Sciatic nerve (tissue), 2 donors: ENCODE data around the gene DCN. TPM values are rescaled to one million over a fixed set of nuclear protein-coding genes. Genes with fewer than 3 reads are reported as not detected.
A peak's percentile ranks its signal among the peaks of the same experiment; 100 is the strongest.

ENCODE experiments used
- ATAC-seq: fragments of 200-7000 bp; cut with Tn5 transposase; one replicate; pipeline ENCODE4 v1.9.1; 2020; ENCODE audit warnings: mild to moderate bottlenecking, moderate library complexity
- DNase-seq: peaks from one replicate; pipeline ENCODE4 v3.0.0-alpha.2; 2020; ENCODE audit warnings: low spot score
- intact Hi-C: fragments of 100-400 bp; cut with DNase I; formaldehyde crosslinking; loops from one replicate; pipeline ENCODE4 v1.14.2; 2022
- total RNA-seq: library from RNA; stranded (reverse); fragmentation: NEBNext Ultra II Directional; extraction: Animal tissue kit (Norgen Biotek cat#: 25700); gene quantifications from one replicate; pipeline ENCODE4 v1.2.1, GENCODE V29; 2021
- donor health status: DM: no; HTN: no; CAD: no.
- donor health status: DM: no; HTN: no; CAD: no.

DCN gene
- total RNA-seq, 1 donor from 2014 or later: 2,017 TPM

- intact Hi-C loops: no loop called here
- DNase-seq: no peak
- no peak for ATAC-seq
These were observed 72.2 kb downstream of the DCN start for GRCh38 chr12:91110311-91110924.

- DNase-seq (no peak), ATAC-seq (no peak)
- intact Hi-C loops: loop anchor here (5.0 kb wide), 1 partner anchor 998 kb away; no protein-coding TSS in a partner anchor
These were observed 72.9 kb downstream of the DCN start for GRCh38 chr12:91109581-91110310.

GRCh38 chr12:91109148-91109564 lies 73.5 kb downstream of the DCN start:
- intact Hi-C loops: loop anchor here (5.0 kb wide), 1 partner anchor 998 kb away; no protein-coding TSS in a partner anchor
- DNase-seq: peak; percentile 90
- ATAC-seq: peak; percentile 87

- ATAC-seq: no peak
- no peak for DNase-seq
- intact Hi-C loops: loop anchor here (5.0 kb wide), 1 partner anchor 999 kb away; no protein-coding TSS in a partner anchor
These were observed 74.3 kb downstream of the DCN start for GRCh38 chr12:91108196-91108755.

GRCh38 chr12:91106283-91106682 lies 76.3 kb downstream of the DCN start:
- ATAC-seq: no peak
- DNase-seq: no peak
- intact Hi-C loops: loop anchor here (5.0 kb wide), 1 partner anchor 1001 kb away; no protein-coding TSS in a partner anchor

- intact Hi-C loops: loop anchor here (5.0 kb wide), 1 partner anchor 1001 kb away; no protein-coding TSS in a partner anchor
- DNase-seq: no peak
These were observed 76.8 kb downstream of the DCN start for GRCh38 chr12:91105807-91106206.

GRCh38 chr12:91104812-91105466 lies 77.7 kb downstream of the DCN start:
- ATAC-seq (no peak), DNase-seq (no peak)

More at GRCh38 chr12:91105807-91106206, 76.8 kb downstream of the DCN start:
- ATAC-seq: no peak

GRCh38 chr12:91103624-91104023 lies 79.0 kb downstream of the DCN start:
- no peak for ATAC-seq
- intact Hi-C loops: no loop called here
- DNase-seq: no peak

More at GRCh38 chr12:91104812-91105466, 77.7 kb downstream of the DCN start:
- intact Hi-C loops: loop anchor here (5.0 kb wide), 1 partner anchor 1002 kb away; no protein-coding TSS in a partner anchor

GRCh38 chr12:91103101-91103500 lies 79.5 kb downstream of the DCN start:
- no peak for ATAC-seq
- intact Hi-C loops: no loop called here
- DNase-seq: no peak

- DNase-seq (no peak), ATAC-seq (no peak)
- intact Hi-C loops: no loop called here
These were observed 81.7 kb downstream of the DCN start for GRCh38 chr12:91100906-91101305.

GRCh38 chr12:91099836-91100235 lies 82.8 kb downstream of the DCN start:
- intact Hi-C loops: no loop called here
- DNase-seq (no peak), ATAC-seq (no peak)

- DNase-seq (no peak), ATAC-seq (no peak)
- intact Hi-C loops: no loop called here
These were observed 83.3 kb downstream of the DCN start for GRCh38 chr12:91099341-91099740.

- ATAC-seq (peak; percentile 92), DNase-seq (no peak)
- intact Hi-C loops: no loop called here
These were observed 83.7 kb downstream of the DCN start for GRCh38 chr12:91098941-91099340.

- intact Hi-C loops: no loop called here
- no peak for DNase-seq
These were observed 84.2 kb downstream of the DCN start for GRCh38 chr12:91098461-91098860.

GRCh38 chr12:91094957-91095356 lies 87.7 kb downstream of the DCN start:
- no peak for DNase-seq
- intact Hi-C loops: no loop called here
- no peak for ATAC-seq

More at GRCh38 chr12:91098461-91098860, 84.2 kb downstream of the DCN start:
- no peak for ATAC-seq

GRCh38 chr12:91094032-91094662 lies 88.5 kb downstream of the DCN start:
- intact Hi-C loops: no loop called here
- ATAC-seq: no peak

GRCh38 chr12:91093341-91093740 lies 89.3 kb downstream of the DCN start:
- intact Hi-C loops: no loop called here
- DNase-seq (no peak), ATAC-seq (no peak)

More at GRCh38 chr12:91094032-91094662, 88.5 kb downstream of the DCN start:
- no peak for DNase-seq

- peak; percentile 26 for ATAC-seq
- DNase-seq: no peak
- intact Hi-C loops: no loop called here
These were observed 90.5 kb downstream of the DCN start for GRCh38 chr12:91091916-91092715.
